Stimulated activated CD4-positive, alpha-beta T cell treated with anti-CD3 and anti-CD28 coated beads, Interleukin-1b, Interleukin-23, amount 100 ng/mL, for 4 hours (primary cell): Measurements from ENCODE around the gene HRH2.
"Not testable (repeated sequence)": the region's sequence is repeated elsewhere in the genome, so short reads cannot be mapped to it uniquely, and the experiment has no call there.

Experiments
- DNase-seq, 2 donors: peaks; one replicate each; pipeline ENCODE4 v3.0.0-alpha.2; 2020; ENCODE audit warnings: low read depth in 2 of 2

Gene HRH2, protein sequence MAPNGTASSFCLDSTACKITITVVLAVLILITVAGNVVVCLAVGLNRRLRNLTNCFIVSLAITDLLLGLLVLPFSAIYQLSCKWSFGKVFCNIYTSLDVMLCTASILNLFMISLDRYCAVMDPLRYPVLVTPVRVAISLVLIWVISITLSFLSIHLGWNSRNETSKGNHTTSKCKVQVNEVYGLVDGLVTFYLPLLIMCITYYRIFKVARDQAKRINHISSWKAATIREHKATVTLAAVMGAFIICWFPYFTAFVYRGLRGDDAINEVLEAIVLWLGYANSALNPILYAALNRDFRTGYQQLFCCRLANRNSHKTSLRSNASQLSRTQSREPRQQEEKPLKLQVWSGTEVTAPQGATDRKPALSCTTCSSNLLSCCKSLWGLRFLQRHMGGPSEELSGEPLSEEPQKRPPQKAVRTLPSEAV

DNA sequence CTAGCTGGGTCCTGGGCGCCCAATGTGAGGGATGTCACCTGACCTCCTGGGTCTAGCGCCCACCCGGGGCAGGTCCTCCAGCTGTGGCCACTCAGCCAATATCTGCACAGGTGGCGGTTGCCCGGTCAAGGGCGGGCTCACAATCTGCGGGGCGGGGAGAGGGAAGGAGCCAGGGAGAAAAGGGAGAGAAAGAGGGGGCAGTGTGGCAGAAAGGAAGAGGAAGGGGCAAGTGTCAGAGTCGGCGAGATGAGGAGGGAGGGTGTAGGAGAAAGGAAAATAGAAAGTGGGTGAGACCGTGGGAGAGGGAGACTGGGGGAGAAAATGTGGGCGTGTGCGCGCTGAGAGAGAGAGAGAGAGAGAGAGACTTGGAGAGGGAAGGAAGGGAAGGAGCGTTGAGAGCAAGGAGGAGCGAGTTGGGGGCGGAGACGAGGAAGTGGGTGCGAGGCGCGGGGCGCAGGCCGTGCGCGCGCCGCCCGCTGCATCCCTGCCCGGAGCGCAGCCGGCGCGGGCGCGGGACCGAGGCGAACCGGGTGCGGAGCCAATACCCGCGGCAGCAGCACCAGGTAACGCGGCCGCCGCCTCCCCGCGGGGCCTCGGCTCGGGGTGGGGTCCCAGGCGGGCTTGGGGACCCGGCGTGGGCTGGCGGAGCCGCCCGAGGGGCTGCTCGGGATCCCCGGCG lies at the start of gene HRH2:
HRH2 (plus strand) TSS at position 479 of the 679 bp plus-strand sequence. CDS start 25,163 bp downstream, outside the sequence.
- peak; percentile 33 to 44 for DNase-seq

DNA sequence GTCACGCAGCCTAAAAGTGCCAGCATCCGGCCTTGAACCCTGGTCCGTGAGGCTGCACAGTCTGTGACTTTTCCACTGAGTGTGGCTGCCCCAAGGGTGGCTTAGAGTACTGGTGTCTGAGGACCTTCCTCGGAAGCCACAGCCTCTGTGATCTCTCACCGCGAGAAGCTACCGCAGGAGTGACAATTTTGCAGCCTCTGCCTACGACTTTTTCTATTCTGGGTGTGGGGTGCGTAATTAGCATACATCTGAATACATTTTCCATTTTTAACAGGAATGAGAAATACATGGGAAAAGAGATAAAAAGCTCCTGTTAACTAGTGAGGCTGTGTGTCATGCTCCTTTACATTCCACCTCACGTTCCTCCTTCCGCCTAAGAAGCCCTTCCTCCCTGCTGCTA lies 48.3 kb upstream of the HRH2 start:
- DNase-seq: peak in 1 of 2 donors; percentile 5

DNA sequence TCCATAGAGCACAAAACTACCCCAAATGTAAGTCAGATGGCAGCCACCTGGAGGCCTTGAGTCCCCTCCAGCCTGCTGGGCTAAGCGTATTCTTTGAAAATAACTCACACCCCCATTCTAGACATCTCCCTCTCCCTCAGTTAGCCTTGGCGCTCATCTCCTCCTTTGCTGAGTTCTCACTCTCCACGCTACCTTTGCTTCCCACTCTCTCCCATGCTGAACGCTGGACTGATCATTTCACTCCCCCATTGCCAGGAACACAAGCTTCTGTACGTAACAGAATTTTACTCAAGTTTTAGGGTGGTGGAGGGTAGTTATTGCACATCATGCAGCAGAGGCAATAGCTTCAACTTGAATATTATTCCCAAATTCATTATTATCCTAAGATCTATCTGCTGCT lies 47.5 kb upstream of the HRH2 start:
- DNase-seq: no peak

DNA sequence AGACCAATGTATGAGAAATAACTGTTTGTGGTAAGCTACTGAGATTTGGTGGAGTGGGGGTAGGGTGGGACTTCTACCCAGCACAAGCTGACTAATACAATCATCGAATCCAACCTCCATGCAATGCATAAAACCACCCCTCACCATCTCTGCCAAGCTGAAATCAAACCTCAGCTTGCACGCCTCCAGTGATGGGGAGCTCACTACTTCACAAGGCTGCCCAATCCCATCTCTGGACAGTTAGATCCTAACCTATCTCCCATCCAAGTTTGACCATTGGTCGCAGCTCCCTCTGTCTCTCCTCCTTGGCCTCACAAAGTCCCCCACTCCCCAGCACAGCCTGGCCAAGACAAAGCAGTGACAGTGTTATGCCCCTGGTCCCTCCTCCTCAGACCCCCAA lies 47.0 kb upstream of the HRH2 start:
- DNase-seq: no peak

DNA sequence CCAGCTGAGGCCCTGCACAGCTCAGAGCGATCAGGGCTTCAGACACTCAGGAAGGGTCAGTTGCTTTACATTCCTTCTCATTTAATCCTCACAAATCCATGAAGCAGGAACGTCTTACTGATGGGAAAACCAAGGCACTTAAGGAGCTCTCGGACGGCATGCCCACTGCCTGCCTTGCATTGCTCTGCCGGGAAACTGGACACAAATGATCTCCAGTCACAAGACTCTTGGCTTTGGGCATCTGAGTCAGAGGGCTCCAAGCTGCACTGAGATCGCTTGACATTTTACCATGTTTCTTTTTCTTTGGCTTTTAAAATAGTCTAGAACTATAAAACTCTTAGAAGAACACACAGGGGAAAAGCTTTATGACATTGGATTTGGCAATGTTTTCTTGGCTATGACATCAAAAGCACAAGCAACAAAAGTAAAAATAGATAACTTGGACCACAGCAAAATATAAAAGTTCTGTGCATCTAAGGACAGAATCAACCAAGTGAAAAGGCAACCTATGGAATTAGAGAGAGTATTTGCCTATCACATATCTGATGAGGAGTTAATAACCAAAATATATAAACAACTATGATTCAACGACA lies 43.6 kb upstream of the HRH2 start:
- DNase-seq: no peak

DNA sequence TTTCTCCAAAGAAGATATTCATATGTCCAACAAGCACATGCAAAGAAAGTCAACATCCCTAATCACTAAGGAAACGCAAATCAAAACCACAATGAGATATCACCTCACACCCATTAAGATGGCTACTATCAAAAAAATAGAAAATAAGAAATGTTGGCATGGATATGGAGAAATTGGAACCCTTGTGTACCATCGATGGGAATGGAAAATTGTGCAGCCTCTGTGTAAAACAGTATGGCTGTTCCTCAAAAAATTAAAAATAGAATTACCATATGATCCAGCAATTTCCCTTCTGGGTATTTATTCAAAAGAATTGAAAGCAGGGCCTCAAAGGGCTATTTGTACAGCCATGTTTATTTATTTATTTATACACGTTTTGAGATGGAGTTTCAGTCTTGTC lies 43.0 kb upstream of the HRH2 start:
- no peak for DNase-seq

DNA sequence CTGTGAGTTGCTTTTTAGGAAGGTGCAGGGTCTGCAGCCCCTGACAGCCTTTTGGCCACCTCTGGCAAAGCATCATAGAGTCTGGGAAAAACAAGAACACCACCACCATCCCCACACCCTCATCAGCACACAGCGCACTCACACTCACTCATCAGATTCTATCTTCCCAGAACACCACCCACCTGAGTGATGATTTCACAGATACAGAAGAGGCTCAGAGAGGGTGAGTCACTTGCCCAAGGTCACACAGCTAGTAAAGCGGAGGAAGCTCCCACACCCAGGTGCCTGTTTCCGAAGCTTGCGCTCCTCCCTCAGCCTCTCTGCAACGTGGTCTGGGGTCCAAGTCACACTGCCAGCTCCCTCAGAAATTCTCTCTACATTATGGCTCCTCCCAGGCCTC lies 41.8 kb upstream of the HRH2 start:
- no peak for DNase-seq

DNA sequence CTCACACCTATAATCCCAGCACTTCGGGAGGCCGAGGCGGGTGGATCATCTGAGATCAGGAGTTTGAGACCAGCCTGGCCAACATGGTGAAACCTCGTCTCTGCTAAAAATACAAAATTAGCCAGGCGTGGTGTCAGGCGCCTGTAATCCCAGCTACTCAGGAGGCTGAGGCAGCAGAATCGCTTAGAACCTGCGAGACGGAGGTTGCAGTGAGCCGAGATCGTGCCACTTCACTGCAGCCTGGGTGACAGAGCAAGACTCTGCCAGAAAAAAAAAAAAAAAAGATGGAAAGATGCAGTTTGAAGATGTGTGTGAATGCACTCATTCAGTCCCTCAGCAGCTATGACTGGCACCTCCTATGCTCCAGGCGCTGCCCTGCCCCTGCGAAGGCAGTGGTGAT lies 41.3 kb upstream of the HRH2 start:
- DNase-seq: not testable (repeated sequence)

DNA sequence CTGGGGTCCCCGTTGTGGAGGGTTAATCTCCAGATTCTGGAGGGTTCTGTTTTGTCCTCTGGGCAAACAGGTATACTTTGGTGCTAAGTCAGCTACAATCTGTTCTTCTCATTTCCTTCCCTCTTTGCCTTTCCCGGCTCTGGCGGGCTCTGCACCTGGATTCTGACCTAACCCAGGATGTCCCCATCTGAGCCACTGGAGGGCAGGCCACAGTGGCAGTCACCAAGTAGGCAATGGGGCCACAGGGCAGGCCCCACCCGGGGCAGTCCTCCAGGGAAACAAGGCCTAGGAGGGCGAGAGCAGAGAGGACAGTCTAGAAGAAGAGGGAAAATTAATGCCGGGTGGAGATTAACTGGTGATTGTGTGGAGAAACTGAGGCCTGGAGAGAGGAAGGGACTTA lies 40.4 kb upstream of the HRH2 start:
- no peak for DNase-seq

DNA sequence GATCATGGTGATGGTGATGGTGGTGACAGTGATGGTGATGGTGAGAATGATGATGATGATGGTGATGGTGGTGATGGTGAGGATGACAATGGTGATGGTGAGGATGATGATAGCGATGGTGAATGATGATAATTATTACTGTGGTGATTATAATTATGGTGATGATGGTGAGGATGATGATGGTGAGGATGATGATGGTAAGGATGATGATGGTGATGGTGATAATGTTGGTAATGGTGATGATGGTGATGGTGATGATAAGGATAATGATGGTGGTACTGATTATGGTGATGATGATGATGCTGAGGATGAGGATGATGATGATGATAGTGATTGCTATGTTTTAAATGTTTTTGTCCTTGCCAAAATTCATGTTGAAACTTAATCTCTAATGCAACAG lies 37.3 kb upstream of the HRH2 start:
- no peak for DNase-seq

DNA sequence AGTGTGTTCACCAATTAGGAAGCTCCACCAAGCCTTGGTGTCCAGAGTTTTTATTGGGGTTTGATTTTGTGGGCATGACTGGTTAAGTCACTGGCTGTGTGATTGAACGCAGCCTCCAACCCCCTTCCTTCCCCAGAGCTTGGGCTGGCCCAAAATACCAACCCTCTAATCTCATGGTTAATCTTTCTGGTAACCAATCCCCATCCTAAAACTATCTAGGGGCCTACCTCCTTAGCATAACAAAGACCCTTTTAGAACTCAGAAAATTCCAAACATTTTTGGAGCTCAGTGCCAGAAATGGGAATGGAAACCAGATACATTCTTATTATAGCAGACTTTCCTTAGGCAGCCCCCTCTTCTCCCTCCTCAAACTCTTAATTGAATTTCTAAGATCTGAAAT lies 35.9 kb upstream of the HRH2 start:
- DNase-seq: no peak

DNA sequence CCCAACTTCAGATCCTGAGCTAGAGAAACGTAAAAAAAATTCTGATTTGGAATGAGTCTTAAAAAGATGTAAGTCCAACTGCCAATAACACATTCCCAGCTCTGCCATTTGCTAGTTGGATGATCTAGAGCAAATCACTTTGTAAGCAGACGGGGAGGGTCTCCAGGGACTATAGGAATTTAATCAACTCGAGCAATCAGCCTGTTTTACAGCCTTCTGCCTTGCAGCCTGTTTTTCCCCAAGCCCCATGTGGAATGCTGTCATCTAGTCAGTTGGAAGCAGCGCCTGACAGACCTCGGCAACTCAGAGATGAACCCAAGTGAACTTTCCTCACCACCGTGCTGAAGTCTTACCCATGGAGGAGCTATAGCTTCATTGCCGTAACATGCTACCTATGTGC lies 34.8 kb upstream of the HRH2 start:
- no peak for DNase-seq

DNA sequence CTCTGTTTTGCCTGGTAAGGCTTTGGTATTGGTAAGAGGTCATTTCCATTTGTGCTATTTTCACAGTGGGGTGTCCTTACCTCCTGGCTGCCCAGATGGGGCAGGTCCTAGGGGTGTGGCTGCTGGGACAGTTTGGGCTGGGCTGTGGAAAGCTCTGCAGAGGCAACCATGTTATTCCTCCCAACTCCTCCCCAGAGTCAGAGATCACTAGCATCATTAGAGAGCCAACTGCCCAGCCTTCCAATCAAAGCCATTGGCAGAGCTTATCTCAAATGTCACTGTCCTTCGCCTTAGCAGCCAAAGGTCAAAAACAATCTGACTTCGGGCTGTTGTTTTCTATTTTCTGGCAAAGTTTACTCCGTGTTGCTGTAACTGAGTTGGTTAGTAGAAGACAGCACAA lies 33.6 kb upstream of the HRH2 start:
- DNase-seq: no peak

DNA sequence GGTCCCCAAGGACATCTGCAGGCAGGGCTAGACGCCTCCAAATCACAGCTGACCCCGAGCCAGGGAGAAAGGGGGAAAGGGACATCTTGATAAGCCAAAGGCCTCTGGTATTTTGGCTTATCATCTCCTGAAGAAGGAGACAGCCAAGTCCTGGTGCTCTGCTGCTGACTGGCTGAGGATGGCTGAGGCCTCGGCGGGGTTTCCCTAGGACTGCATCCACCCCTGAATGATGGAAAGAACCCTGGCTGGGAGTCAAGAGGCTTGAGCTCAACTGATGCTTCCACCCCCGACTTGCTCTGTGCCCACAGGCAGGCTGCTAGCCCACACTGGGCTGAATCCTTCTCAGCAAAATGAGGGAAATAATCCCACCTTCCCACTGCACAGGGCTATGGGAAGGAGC lies 30.9 kb upstream of the HRH2 start:
- DNase-seq: no peak

DNA sequence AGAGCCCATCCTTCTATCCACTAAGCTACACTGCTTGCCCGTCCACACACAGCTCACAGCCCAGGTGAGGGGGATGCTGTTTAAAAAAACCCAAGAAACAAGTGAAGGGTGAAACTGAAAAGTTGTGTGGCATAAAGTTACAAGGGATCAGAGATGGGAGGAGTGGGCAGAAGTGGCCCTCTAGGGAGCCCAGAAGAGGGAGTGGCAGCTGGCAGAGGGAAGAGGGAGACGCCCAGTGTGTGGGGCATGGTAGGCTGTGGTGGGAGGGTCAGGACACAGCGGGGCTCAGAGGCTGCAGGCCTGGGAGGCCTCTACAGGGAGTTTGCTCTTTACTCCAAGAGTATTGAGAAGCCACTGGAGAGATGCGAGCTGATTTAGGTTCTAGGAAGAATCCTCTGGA lies 30.1 kb upstream of the HRH2 start:
- no peak for DNase-seq

DNA sequence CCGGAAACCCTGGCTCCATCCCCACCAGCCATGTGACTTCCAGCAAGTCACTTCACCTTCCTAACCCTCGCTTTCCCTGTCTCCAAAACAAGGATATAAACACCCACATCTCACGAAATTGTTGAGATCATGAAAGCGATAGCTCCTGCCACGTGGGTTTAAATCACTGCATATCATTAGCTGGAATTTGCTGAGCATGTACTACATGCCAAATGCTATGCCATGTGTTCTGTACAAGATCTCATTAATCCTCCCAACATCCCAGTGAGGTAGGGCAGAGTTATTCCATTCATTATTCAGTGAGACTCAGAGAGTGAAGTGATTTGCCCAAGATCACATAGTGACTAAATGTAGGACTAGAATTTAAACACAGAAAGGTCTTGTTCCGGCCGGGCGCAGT lies 29.2 kb upstream of the HRH2 start:
- DNase-seq: no peak

DNA sequence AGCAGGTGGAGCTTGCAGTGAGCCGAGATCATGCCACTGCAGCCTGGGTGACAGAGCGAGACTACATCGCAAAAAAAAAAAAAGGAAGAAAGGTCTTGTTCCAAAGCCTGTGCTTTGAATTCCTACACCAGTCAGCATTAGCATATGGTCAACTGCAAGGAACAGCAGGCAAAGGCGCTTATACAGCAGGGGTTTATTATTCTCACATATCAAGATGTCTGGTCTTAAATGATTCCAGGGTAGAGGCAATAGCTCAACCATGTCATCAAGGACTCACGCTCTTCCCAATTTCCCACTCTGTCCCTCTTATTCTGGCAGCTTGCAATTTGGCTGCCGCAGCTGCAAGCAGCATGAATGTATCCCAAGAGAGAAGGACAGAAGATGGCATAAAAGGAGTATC lies 28.6 kb upstream of the HRH2 start:
- no peak for DNase-seq

DNA sequence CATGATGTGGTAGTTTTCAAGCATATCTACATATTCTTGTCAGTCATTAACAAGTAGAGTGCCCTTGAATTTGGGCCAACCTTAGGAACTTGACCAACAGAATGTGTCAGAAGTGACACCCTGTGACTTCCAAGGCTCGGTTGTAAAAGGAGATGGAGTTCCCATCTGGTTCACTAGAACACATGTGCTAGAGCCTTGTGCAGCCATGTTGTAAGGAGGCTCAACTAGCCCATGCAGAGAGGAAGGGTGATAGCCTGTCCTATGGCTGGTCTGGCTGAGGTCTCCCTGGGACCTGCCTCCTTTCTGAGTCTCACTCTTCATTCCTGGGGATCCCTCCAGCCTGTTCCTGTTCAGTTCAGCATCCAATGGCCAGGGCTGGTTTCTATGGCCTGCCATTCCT lies 28.1 kb upstream of the HRH2 start:
- DNase-seq: no peak

DNA sequence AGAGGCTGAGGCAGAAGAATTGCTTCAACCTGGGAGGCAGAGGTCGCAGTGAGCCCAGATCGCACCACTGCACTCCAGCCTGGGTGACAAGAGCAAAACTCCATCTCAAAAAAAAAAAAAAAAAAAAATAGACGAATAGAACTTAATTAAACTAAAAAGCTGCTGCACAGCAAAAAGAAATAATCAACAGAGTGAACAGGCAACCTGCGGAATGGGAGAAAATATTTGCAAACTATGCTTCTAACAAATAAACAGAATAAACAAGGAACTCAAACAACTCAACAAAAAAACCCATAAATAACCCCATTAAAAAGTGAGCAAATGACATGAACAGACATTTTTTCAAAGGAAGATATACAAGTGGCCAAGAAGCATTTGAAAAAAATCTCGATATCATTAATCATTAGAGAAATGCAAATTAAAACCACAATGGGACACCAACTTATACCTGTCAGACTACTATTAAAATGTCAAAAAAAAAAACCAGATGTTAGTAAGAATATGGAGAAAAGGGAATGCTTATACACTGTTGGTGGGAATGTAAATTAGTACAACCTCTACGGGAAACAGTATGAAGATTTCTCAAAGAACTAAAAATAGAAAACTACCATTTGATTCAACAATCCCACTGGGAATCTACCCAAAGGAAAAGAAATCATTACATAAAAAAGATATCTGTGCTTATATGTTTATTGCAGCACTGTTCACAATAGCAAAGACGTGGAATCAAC lies 21.9 kb upstream of the HRH2 start:
- no peak for DNase-seq

DNA sequence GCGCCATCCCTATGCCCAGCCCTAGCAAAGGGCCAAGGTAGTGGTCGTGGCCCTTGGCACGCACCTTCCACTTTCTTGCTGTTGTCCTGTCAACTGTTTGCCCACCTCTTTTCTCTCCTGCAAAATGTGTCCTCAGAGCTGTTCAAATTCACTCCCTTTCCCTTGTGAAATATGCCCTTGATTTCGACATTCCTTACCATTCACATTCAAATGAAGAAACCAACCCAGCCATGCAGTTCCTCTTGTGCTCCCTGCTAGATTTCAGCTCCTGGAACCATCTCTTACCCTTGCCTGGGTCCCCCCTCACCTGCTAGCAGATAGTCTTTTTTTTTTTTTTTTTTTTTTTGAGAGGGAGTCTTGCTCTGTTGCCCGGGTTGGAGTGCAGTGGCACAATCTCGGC lies 19.6 kb upstream of the HRH2 start:
- DNase-seq: no peak

DNA sequence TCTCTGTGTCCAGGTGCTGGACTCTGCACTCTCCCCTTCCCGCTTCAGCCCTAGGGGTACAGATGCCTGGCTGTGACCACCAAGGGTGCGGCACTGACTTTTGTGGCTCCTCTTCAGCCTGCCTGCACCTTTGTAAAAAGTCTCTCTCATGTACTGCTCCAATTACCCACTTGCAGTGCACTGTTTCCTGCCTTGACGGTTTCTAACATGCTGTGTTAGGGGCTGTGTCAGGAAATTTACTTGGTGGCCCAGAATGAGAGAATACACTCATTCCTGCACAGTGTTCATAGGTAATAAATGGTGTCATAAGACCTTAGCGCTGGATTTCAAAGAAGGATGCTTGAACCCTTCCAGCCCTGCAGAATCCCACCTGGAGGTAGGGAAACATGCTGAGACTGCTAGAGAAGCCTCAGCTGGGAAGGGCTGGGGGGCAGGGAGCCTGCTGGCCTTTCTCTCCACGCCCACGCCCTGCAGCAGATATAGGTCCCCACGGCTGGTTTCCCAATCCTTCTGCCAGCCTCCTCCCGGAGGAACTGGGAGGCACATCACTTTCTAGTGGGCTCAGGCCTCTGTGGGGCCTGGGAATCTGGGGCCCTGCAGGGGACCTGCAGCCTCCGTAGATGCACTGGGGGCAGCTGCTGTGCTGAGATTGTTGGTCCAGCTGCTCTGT lies 17.6 kb upstream of the HRH2 start:
- DNase-seq: no peak

DNA sequence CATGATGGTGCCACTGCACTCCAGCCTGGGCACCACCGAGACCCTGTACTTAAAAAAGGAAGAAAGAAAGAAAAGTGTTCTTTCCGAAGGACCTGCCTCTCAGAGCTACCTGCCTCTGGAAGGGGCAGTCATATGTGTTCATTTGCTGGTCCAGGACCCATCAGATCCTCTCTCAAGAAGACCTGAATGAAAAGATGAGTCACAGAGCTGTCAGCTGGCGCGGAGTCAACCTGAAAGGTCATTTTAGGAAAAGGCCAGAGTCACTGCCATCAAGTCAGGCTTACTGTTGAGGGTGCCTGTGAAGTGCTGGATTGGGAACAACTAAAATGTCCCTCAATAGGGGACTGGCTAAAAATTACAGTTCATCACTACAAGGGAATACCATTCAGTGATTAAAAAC lies 14.9 kb upstream of the HRH2 start:
- no peak for DNase-seq
